ENCODE results near the gene PCBD2. TPM values are rescaled to one million over a fixed set of nuclear protein-coding genes. Genes with fewer than 3 reads are reported as not detected.
"Not testable (repeated sequence)": the region's sequence is repeated elsewhere in the genome, so short reads cannot be mapped to it uniquely, and the experiment has no call there.

The PCBD2 gene
- total RNA-seq: 10 to 100 TPM in 2 of 4 donors, 1 to 10 TPM in 2; 1.8 to 15.1 (median 8.2) TPM

DNA sequence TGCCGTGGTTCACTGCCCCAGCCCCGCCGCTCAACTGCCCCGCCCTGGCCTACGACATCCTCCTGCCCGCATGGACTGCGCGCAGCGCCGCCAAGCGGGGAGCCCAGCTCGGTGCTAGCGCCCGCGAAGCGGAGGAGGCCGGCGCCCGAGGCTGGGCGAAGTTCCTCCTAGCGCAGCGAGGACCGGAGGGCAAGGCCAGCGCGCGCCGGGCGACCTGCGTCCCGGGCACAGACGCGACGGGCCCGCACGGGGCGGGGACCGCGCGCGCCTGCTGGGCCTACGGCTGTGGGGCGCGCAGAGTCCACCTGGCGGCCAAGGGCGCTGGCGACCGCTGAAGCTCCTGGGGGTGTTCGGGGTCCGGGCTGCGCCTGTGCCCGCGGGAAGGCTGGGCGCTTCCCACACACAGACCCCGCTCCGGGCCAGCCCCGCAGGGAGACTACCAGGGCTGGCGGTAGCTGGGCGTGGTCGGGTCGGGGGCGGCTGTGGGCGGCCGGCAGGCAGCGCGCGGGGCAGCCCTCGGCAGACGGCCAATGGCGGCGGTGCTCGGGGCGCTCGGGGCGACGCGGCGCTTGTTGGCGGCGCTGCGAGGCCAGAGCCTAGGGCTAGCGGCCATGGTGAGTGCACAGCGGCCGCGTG, at the start of gene PCBD2:
PCBD2 (plus strand) TSS at position 522 of the 636 bp plus-strand sequence; CDS start at position 531, 9 bp downstream.
- peak; percentile 82 to 89 for DNase-seq
- Histone ChIP-seq H3K4me1 (no peaks in the 10 kb centered on the region), H3K27ac (peak within 1 kb of the TSS; percentile 95 to 100), H3K4me3 (peak within 1 kb of the TSS; percentile 49 to 96), H3K36me3 (no peaks in the 10 kb centered on the region), H3K9me3 (no peaks in the 10 kb centered on the region), H3K27me3 (no peaks in the 10 kb centered on the region)
- intact Hi-C loops (cut with DNase I; ENCODE audit: low total_unique reads): no loop called here
- TF ChIP-seq POLR2A (IDR thresholded peaks at IDR 0.05): peak; percentile 26 to 52
- TF ChIP-seq, protein P1, sequence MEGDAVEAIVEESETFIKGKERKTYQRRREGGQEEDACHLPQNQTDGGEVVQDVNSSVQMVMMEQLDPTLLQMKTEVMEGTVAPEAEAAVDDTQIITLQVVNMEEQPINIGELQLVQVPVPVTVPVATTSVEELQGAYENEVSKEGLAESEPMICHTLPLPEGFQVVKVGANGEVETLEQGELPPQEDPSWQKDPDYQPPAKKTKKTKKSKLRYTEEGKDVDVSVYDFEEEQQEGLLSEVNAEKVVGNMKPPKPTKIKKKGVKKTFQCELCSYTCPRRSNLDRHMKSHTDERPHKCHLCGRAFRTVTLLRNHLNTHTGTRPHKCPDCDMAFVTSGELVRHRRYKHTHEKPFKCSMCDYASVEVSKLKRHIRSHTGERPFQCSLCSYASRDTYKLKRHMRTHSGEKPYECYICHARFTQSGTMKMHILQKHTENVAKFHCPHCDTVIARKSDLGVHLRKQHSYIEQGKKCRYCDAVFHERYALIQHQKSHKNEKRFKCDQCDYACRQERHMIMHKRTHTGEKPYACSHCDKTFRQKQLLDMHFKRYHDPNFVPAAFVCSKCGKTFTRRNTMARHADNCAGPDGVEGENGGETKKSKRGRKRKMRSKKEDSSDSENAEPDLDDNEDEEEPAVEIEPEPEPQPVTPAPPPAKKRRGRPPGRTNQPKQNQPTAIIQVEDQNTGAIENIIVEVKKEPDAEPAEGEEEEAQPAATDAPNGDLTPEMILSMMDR (IDR thresholded peaks at IDR 0.05): peak; percentile 76 to 97 (median 93)

DNA sequence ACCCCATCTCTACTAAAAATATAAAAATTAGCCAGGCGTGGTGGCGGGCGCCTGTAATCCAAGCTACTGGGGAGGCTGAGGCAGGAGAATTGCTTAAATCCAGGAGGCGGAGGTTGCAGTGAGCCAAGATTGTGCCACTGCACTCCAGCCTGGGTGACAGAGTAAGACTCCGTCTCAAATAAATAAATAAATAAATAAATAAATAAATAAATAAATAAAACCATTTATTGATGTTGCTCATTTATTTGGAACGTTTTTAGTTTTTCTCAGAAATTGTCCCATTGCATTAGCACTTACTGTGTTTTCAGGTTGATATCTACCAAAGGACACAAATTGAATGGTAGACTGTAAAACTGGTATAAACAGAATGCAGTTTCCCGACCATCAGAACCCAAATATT, 48.5 kb upstream of the PCBD2 start:
- H3K27ac ChIP-seq; H3K4me3 ChIP-seq; H3K4me1 ChIP-seq; DNase-seq; H3K36me3 ChIP-seq; H3K27me3 ChIP-seq; intact Hi-C loops (cut with DNase I; ENCODE audit: low total_unique reads); H3K9me3 ChIP-seq: not testable (repeated sequence)

DNA sequence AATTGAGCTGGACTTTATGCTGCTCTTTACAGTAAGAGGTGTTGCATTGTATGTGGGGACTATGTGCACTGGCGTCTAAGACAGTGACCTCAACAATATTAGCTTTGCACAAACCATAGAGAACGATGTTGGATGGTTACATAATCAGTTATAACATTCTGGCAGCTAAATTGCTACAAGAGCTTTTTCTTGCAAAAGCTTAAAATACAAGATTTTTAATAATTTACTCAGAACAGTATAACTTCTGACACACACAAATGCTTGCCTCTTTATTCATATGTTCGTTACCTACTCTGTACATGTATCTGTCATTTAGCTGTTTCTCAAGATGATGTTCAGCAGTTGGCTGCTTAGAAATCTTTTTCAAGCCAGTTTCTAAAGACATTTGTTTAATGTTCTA, 47.5 kb upstream of the PCBD2 start:
- Histone ChIP-seq H3K4me3 (no peak overlapping the region), H3K36me3 (no peaks in the 10 kb centered on the region)
- TF ChIP-seq, protein P1 (IDR thresholded peaks at IDR 0.05): no peak
- no peak for TF ChIP-seq POLR2A (IDR thresholded peaks at IDR 0.05)

DNA sequence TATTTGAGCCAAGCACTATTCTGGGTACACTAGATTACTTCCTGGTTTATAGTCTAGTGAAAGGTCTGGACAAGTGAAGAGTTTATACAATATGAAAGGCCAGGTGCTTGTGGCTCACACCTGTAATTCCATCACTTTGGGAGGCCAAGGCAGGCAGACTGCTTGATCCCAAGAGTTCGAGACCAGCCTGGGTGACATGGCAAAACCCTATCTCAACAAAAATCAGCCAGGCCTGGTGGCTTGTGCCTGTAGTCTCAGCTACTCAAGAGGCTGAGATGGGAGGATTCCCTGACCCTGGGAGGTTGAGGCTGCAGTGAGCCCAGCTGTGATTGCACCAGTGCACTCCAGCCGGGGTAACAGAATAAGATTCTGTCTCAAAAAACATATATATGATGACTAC, 40.2 kb upstream of the PCBD2 start:
- Histone ChIP-seq H3K9me3 (no peaks in the 10 kb centered on the region), H3K36me3 (no peaks in the 10 kb centered on the region), H3K4me3 (no peak overlapping the region), H3K27ac (no peak overlapping the region), H3K4me1 (no peaks in the 10 kb centered on the region), H3K27me3 (no peaks in the 10 kb centered on the region)
- no peak for DNase-seq
- no peak for TF ChIP-seq POLR2A (IDR thresholded peaks at IDR 0.05)
- TF ChIP-seq, protein P1 (IDR thresholded peaks at IDR 0.05): no peak
- intact Hi-C loops (cut with DNase I; ENCODE audit: low total_unique reads): no loop called here

More for the DNA sequence above, 47.5 kb upstream of the PCBD2 start:
- intact Hi-C loops (cut with DNase I; ENCODE audit: low total_unique reads): no loop called here
- Histone ChIP-seq H3K27me3 (no peaks in the 10 kb centered on the region), H3K27ac (no peak overlapping the region), H3K9me3 (no peaks in the 10 kb centered on the region), H3K4me1 (no peaks in the 10 kb centered on the region)
- DNase-seq: no peak

DNA sequence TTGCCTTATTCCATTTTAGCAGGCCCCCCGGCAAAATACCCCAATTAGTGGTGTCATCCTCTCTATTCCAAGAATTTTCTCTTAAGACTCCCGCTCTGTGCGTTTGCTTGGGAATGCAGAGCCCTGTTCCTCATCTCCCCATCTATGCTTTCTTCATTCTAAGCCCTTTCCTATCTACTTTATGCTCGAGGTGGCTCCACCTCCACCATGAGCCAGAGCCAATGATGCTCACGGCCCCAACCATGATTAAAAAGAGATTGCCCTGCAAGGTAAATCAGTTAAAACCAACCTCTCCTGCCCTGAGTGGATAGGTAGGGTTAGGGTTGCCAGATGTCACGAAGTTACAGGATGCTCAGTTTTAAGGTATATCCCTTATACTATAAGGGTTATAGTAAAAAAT, 31.4 kb upstream of the PCBD2 start:
- intact Hi-C loops (cut with DNase I; ENCODE audit: low total_unique reads): no loop called here
- H3K4me1 ChIP-seq: peaks cover 0 to 9% of the 10 kb centered on the region in 2 donors
- TF ChIP-seq POLR2A (IDR thresholded peaks at IDR 0.05): no peak
- TF ChIP-seq, protein P1 (IDR thresholded peaks at IDR 0.05): no peak
- DNase-seq: no peak
- H3K27me3 ChIP-seq: no peaks in the 10 kb centered on the region
- peak overlapping the region in 1 of 2 donors; percentile 66 for H3K4me3 ChIP-seq
- H3K9me3 ChIP-seq: no peaks in the 10 kb centered on the region
- peak overlapping the region; percentile 91 to 93 for H3K27ac ChIP-seq
- H3K36me3 ChIP-seq: no peaks in the 10 kb centered on the region
